ENCODE results near the gene KLF11. TPM values are rescaled to one million over a fixed set of nuclear protein-coding genes. Genes with fewer than 3 reads are reported as not detected.
A peak's percentile ranks its signal among the peaks of the same experiment; 100 is the strongest.

Gene KLF11
- total and polyA plus RNA-seq, 9 of the 15 experiments (the other 6 are each of a cell fraction or from before 2014, with no cell fraction given) = 2.1 to 13.4 (median 6.5) TPM

- TF ChIP-seq YY1 (IDR thresholded peaks at IDR 0.05; ENCODE audit: borderline replicate concordance in 1 of 3, control insufficient read depth in 1 of 3, extremely low read depth in 1 of 3, insufficient read depth in 3 of 3, insufficient read length in 1 of 3, insufficient replicate concordance in 2 of 3, low read depth in 1 of 3, low read length in 2 of 3) = no peak
- no peak for TF ChIP-seq U2AF2 (optimal IDR thresholded peaks at IDR 0.05; ENCODE audit: low read depth, low read length)
- TF ChIP-seq NFRKB (IDR thresholded peaks at IDR 0.05; ENCODE audit: low read depth) = no peak
- TF ChIP-seq CREB1 (IDR thresholded peaks at IDR 0.05) = no peak
- TF ChIP-seq CREB1 (CRISPR knock-in tag; IDR thresholded peaks at IDR 0.05) = no peak
- TF ChIP-seq, protein P1, sequence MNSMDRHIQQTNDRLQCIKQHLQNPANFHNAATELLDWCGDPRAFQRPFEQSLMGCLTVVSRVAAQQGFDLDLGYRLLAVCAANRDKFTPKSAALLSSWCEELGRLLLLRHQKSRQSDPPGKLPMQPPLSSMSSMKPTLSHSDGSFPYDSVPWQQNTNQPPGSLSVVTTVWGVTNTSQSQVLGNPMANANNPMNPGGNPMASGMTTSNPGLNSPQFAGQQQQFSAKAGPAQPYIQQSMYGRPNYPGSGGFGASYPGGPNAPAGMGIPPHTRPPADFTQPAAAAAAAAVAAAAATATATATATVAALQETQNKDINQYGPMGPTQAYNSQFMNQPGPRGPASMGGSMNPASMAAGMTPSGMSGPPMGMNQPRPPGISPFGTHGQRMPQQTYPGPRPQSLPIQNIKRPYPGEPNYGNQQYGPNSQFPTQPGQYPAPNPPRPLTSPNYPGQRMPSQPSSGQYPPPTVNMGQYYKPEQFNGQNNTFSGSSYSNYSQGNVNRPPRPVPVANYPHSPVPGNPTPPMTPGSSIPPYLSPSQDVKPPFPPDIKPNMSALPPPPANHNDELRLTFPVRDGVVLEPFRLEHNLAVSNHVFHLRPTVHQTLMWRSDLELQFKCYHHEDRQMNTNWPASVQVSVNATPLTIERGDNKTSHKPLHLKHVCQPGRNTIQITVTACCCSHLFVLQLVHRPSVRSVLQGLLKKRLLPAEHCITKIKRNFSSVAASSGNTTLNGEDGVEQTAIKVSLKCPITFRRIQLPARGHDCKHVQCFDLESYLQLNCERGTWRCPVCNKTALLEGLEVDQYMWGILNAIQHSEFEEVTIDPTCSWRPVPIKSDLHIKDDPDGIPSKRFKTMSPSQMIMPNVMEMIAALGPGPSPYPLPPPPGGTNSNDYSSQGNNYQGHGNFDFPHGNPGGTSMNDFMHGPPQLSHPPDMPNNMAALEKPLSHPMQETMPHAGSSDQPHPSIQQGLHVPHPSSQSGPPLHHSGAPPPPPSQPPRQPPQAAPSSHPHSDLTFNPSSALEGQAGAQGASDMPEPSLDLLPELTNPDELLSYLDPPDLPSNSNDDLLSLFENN (IDR thresholded peaks at IDR 0.05; ENCODE audit: low read depth in 2 of 2, low read length in 2 of 2) = no peak
- TF ChIP-seq ZNF175 (CRISPR knock-in tag; IDR thresholded peaks at IDR 0.05; ENCODE audit: low read depth) = no peak
- TF ChIP-seq DIDO1 (tag; IDR thresholded peaks at IDR 0.05; ENCODE audit: low read depth) = no peak
- TF ChIP-seq ZNF282 (CRISPR knock-in tag; IDR thresholded peaks at IDR 0.05) = no peak
- no peak for TF ChIP-seq TBP (optimal IDR thresholded peaks at IDR 0.05; ENCODE audit: low read depth, low read length)
- peak; percentile 98 for TF ChIP-seq SMARCA5 (IDR thresholded peaks at IDR 0.05)
- no peak for TF ChIP-seq ESRRB (CRISPR knock-in tag; IDR thresholded peaks at IDR 0.05; ENCODE audit: borderline replicate concordance)
- no peak for TF ChIP-seq ZNF280B (CRISPR knock-in tag; IDR thresholded peaks at IDR 0.05)
- TF ChIP-seq CBFA2T3 (IDR thresholded peaks at IDR 0.05) = no peak
- no peak for TF ChIP-seq ETS2 (tag; IDR thresholded peaks at IDR 0.05; ENCODE audit: borderline replicate concordance, poor library complexity, severe bottlenecking)
- TF ChIP-seq SRSF9 (IDR thresholded peaks at IDR 0.05; ENCODE audit: borderline replicate concordance, low read depth, low read length) = no peak
- TF ChIP-seq, protein P2, sequence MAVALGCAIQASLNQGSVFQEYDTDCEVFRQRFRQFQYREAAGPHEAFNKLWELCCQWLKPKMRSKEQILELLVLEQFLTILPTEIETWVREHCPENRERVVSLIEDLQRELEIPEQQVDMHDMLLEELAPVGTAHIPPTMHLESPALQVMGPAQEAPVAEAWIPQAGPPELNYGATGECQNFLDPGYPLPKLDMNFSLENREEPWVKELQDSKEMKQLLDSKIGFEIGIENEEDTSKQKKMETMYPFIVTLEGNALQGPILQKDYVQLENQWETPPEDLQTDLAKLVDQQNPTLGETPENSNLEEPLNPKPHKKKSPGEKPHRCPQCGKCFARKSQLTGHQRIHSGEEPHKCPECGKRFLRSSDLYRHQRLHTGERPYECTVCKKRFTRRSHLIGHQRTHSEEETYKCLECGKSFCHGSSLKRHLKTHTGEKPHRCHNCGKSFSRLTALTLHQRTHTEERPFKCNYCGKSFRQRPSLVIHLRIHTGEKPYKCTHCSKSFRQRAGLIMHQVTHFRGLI (CRISPR knock-in tag; IDR thresholded peaks at IDR 0.05) = no peak
- TF ChIP-seq HNRNPUL1 (IDR thresholded peaks at IDR 0.05; ENCODE audit: low read length) = no peak
- no peak for TF ChIP-seq NFIX (CRISPR knock-in tag; IDR thresholded peaks at IDR 0.05; ENCODE audit: low read depth)
- no peak for TF ChIP-seq TARDBP (IDR thresholded peaks at IDR 0.05)
- TF ChIP-seq MEF2A (IDR thresholded peaks at IDR 0.05; ENCODE audit: control insufficient read depth, low read depth, low read length) = no peak
- TF ChIP-seq NR1H2 (CRISPR knock-in tag; IDR thresholded peaks at IDR 0.05) = no peak
- TF ChIP-seq FOXM1 (IDR thresholded peaks at IDR 0.05; ENCODE audit: low read depth) = 0 out of 2 replicates have a peak, but pooled peaks have one; percentile 20
- no peak for TF ChIP-seq FOXM1 (CRISPR knock-in tag; IDR thresholded peaks at IDR 0.05; ENCODE audit: low read depth)
Observed at GRCh38 chr2:10035053-10035422, 8.3 kb upstream of the KLF11 start (continued).
